Right lobe of liver (tissue), 6 donors: ENCODE measurements around the gene PROP1. TPM values are rescaled to one million over a fixed set of nuclear protein-coding genes. Genes with fewer than 3 reads are reported as not detected.
"Not testable (repeated sequence)": the region's sequence is repeated elsewhere in the genome, so short reads cannot be mapped to it uniquely, and the experiment has no call there.

Experiments used
- ATAC-seq, 4 donors: fragments of 200-7000 bp; cut with Tn5 transposase; one replicate each; pipeline ENCODE4 v1.9.1; 2020; ENCODE audit warnings: mild to moderate bottlenecking in 4 of 4, moderate library complexity in 4 of 4
- DNase-seq, 3 donors: peaks; one replicate each; pipeline ENCODE4 v3.0.0-alpha.2; 2020
- H3K27ac ChIP-seq, 3 donors: fragments of 200-600 bp; one replicate each; pipeline ENCODE4 v1.8.0; 2022
- H3K27me3 ChIP-seq, 2 donors: fragments of 200-600 bp; one replicate each; pipeline ENCODE4 v1.8.0; 2022
- H3K36me3 ChIP-seq, 4 donors: fragments of 200-600 bp; sonication (generic) in 1 of 4; one replicate each; pipeline versions ENCODE4 v1.5.1 to v1.8.0; 2017 to 2022; ENCODE audit warnings: control low read depth in 1 of 4
- H3K4me1 ChIP-seq, 4 donors: fragments of 200-600 bp; sonication (generic) in 1 of 4; one replicate each; pipeline versions ENCODE4 v1.5.1 to v1.8.0; 2017 to 2022; ENCODE audit warnings: control low read depth in 1 of 4
- H3K4me3 ChIP-seq, 3 donors: fragments of 200-600 bp; one replicate each; pipeline ENCODE4 v1.8.0; 2022
- H3K9me3 ChIP-seq, 4 donors: fragments of 200-600 bp; sonication (generic) in 1 of 4; one replicate each; pipeline versions ENCODE4 v1.5.1 to v1.8.0; 2017 to 2022; ENCODE audit warnings: control low read depth in 1 of 4
- POLR2A ChIP-seq: fragments of 450-650 bp; IDR thresholded peaks from one replicate; pipeline ENCODE4 v1.6.1; 2017; ENCODE audit warnings: antibody characterized with exemption, mild to moderate bottlenecking
- WGBS: methylation state at CpG from one replicate; pipeline ENCODE4 v1.1.6; 2018; ENCODE audit warnings: low coverage, low lambda C conversion rate; ENCODE audit not compliant: insufficient coverage; ENCODE audit errors: missing lambda C conversion rate; 5-methylcytosine and 5-hydroxymethylcytosine counted together
- intact Hi-C, 2 donors: fragments of 100-400 bp; cut with DNase I; formaldehyde crosslinking; loops; one replicate each; pipeline versions ENCODE4 v1.11.2 to v1.14.1; 2022
- long read RNA-seq: library from polyadenylated mRNA; unstranded; transcript quantifications from one replicate; pipeline ENCODE4 v2.0.0, GENCODE V29; 2019
- total RNA-seq, 6 experiments: library from RNA; depleted of rRNA in 2 of 6; stranded (reverse); fragments of >200 nt in 2 of 6; fragmentation: NEBNext Ultra II Directional in 3 of 6; extraction: Animal tissue kit (Norgen Biotek cat#: 25700) in 3 of 6; gene quantifications; one replicate each; pipeline versions ENCODE4 v1.1.0 to v1.2.4, GENCODE V29; 2016 to 2023
- TF ChIP-seq, protein P1 (sequence below), 4 donors: fragments of 200-600 bp in 3 of 4; fragments of 450-650 bp in 1 of 4; IDR thresholded peaks; one replicate each; pipeline versions ENCODE4 v1.5.1 to v1.8.0; 2016 to 2022; ENCODE audit warnings: antibody characterized with exemption in 4 of 4, mild to moderate bottlenecking in 2 of 4
- donor health status: DM: no; HTN: yes; CAD: no.
- donor health status: DM: no; HTN: no; CAD: no.
- donor health status: DM: no; HTN: no; CAD: no.
- donor health status: DM: no; HTN: yes; CAD: no.
- donor health status: DM: no; HTN: yes; CAD: no.

PROP1 gene
- not detected for total RNA-seq
- long read RNA-seq: 0 reads

DNA sequence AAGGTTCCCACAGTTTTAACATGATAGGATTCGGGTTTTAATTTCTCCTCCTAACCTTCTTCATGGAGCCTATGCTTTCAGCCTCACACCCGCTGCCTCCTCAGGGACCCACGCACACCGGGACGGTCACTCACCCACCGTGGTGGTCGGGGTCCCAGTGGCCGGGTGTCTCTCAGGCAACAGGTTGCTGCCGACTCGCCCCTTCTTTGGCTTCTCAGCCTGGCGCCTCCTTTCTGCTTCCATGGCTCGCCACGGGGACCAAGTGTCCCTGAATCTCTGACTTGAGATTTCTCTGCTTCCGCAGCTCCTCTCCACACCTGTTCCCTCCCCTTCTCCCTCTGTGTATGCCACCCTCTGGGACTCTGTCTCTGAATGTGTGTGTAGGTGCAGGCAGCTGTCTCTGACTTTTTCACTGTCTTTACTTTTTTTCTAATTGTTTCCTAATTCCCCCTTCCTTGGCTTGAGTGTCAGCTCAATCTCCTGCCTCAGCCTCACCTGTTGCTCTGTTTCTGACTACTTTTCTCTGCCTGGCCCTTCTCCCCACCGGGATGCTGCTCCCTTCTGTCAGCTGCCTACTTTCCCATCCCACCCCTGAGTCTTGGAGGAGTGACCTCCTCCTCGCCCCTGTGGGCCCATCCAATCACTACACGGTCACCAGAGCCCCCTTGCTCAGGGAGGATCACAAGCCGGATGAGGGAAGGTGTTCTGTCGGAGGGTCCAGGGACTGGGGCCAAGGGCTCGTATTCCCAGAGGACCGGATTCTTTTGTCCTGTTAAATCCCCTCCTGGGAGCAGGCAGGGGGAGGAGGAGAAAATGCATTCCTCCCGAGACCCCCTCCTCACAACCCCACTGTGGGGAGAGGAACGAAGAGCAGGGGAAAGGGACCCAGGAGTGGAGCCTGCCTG lies at the start of gene PROP1:
TSS of gene PROP1 (minus strand) at position 552 of the 905 bp plus-strand sequence. CDS start at position 243, 309 bp downstream.
- WGBS: 32% methylated on average over 14 of the region's 23 CpGs
- intact Hi-C loops: no loop called here
- ATAC-seq: no peak
- Histone ChIP-seq H3K4me1 (no peaks in the 10 kb centered on the region), H3K4me3 (no peak within 1 kb of the TSS), H3K27ac (no peak within 1 kb of the TSS), H3K9me3 (no peaks in the 10 kb centered on the region), H3K36me3 (no peaks in the 10 kb centered on the region), H3K27me3 (no peaks in the 10 kb centered on the region)
- no peak for DNase-seq
- TF ChIP-seq, protein P1, sequence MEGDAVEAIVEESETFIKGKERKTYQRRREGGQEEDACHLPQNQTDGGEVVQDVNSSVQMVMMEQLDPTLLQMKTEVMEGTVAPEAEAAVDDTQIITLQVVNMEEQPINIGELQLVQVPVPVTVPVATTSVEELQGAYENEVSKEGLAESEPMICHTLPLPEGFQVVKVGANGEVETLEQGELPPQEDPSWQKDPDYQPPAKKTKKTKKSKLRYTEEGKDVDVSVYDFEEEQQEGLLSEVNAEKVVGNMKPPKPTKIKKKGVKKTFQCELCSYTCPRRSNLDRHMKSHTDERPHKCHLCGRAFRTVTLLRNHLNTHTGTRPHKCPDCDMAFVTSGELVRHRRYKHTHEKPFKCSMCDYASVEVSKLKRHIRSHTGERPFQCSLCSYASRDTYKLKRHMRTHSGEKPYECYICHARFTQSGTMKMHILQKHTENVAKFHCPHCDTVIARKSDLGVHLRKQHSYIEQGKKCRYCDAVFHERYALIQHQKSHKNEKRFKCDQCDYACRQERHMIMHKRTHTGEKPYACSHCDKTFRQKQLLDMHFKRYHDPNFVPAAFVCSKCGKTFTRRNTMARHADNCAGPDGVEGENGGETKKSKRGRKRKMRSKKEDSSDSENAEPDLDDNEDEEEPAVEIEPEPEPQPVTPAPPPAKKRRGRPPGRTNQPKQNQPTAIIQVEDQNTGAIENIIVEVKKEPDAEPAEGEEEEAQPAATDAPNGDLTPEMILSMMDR (IDR thresholded peaks at IDR 0.05): no peak
- no peak for TF ChIP-seq POLR2A

- H3K9me3 ChIP-seq, H3K27ac ChIP-seq, intact Hi-C loops, H3K36me3 ChIP-seq, DNase-seq, ATAC-seq, H3K27me3 ChIP-seq, H3K4me3 ChIP-seq, H3K4me1 ChIP-seq: not testable (repeated sequence)
- 92% methylated on average over 2 of the region's 11 CpGs for WGBS
Measured at GRCh38 chr5:178019379-178020030, 23.5 kb upstream of the PROP1 start.

- H3K27me3 ChIP-seq, H3K36me3 ChIP-seq, DNase-seq, H3K4me3 ChIP-seq, intact Hi-C loops, H3K4me1 ChIP-seq, ATAC-seq, H3K9me3 ChIP-seq, H3K27ac ChIP-seq: not testable (repeated sequence)
- 77% methylated on average over 2 of the region's 2 CpGs for WGBS
Measured at GRCh38 chr5:178012758-178013157, 16.7 kb upstream of the PROP1 start.

DNA sequence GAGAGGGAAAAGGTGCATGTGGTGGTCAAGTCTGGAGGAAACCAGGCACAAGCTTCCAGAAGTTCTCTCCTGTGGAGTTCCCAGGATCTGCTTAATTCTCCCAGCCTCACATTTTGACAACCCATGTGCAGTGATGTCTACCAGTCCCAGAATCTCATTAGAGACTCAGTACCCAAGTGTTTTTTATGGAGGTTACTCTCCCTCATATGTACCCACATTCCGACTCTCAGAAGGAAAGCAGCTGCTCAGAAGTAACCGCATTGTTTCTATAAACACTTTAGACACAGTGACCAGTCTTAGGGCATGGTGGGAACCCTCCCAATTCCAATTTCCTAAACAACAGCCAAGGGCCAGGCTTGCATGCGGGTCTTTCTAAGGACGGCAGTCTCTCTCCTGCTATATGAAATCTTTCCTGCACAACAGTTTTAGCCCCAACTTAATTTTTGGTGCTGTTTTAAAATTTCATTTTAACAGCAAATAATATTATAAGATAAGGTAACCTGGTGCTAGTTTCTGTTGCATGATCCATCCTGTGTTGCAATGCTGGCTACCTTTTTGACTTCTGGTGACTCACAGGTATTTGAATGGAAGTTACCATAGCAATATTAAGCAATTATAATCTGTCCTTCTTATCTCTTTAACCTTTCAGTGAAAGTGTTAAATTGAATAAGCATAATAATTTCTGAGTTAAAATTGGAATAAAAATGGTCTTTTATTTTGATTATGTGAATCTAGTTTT lies 15.9 kb upstream of the PROP1 start:
- DNase-seq, H3K36me3 ChIP-seq, H3K4me3 ChIP-seq, H3K27ac ChIP-seq, H3K9me3 ChIP-seq, intact Hi-C loops, H3K4me1 ChIP-seq, H3K27me3 ChIP-seq: not testable (repeated sequence)
- WGBS: 71% methylated on average over 1 of the region's 4 CpGs
- peak in 1 of 4 donors; percentile 87 for ATAC-seq

DNA sequence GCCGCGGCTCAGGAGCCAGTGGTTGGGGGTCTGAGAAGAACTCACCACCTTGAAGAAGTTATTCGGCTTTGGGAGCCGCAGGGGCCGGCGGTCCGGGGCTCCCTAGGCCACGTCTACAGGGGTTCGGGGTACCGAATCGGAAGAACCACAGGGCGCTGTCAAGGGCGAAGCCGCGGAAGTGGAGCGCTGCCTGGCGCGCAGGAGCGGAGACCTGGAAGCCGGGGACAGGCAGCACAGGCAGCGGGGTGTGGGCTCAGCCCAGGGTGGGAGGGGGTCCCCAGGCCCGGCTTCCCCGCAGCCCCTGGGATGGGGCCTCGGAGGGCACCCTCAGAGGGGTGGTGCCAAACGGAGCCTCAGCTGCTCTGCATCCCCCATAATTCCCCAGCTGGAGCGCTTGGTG lies 11.2 kb upstream of the PROP1 start:
- 0% methylated on average over 2 of the region's 26 CpGs for WGBS
- DNase-seq, H3K9me3 ChIP-seq, H3K4me1 ChIP-seq, H3K27me3 ChIP-seq, ATAC-seq, intact Hi-C loops, H3K27ac ChIP-seq, H3K36me3 ChIP-seq, H3K4me3 ChIP-seq: not testable (repeated sequence)

DNA sequence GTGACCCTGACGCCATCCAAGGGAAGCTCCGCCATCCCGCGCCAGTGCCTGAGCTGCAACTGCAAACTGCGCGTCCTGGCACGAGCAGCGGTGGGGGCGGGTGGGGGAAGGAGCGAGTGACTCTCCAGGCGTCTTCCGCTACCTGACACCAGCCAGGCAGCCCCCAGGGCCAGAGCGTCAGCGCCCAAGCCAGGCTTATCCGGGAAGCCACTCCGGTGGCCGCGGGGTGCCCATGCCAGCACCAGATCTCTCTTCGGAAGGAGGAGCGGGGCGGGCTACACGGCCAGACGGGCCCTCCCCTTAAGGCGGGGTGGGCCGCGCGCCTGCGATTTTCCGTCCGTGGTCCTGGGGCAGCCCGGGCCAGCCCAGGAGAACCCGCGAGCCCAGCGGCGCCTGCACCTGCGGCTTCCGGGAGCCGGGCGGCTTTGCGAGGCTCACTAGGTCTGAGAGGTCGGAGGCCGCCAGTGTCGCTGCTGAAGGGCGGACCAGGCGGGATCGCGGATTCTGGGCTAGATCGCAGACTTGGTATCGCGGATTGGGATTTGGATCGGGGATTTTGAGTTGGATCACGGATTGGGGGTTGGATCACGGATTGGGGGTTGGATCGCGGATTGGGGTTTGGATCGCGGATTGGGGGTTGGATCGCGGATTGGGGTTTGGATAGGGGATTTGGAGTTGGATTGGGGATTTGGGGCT lies 10.6 kb upstream of the PROP1 start:
- H3K27ac ChIP-seq, intact Hi-C loops: not testable (repeated sequence)

DNA sequence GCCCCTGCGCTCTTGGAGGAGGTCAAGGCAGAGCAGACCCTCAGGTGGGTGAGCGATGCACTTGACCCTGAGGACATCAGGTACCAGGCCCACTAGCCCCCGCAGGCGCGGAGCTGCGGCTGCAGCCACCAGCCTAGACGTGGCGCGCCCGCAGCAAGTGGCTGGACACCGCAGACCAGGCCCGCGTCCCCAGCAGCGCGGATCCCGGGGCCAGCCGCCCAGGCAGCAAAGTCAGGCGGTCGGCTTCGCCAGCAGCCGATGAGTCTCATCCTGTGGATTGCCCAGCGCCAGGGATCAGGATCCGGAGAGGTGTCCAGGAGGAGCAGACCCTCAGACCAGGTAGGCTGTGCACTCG lies 10.1 kb upstream of the PROP1 start:
- peak; percentile 45 to 58 (median 48) for ATAC-seq
- not testable (repeated sequence) for H3K27me3 ChIP-seq
- WGBS: no CpG with 5 or more reads among the region's 24 CpGs

More for the DNA sequence above, 10.6 kb upstream of the PROP1 start:
- H3K4me3 ChIP-seq: peak overlapping the region in 2 of 3 donors; percentile 8 to 21
- ATAC-seq: peak; percentile 87 to 96 (median 92)
- not testable (repeated sequence) for H3K9me3 ChIP-seq, H3K4me1 ChIP-seq, H3K36me3 ChIP-seq, H3K27me3 ChIP-seq
- peak in 1 of 3 donors; percentile 57 for DNase-seq
- 14% methylated on average over 17 of the region's 59 CpGs for WGBS

More for the DNA sequence above, 10.1 kb upstream of the PROP1 start:
- DNase-seq, H3K9me3 ChIP-seq, intact Hi-C loops, H3K4me3 ChIP-seq, H3K36me3 ChIP-seq, H3K4me1 ChIP-seq, H3K27ac ChIP-seq: not testable (repeated sequence)
